ENCODE measurements around the gene CDC27.
"Not testable (repeated sequence)": the region's sequence is repeated elsewhere in the genome, so short reads cannot be mapped to it uniquely, and the experiment has no call there.

The CDC27 gene

DNA sequence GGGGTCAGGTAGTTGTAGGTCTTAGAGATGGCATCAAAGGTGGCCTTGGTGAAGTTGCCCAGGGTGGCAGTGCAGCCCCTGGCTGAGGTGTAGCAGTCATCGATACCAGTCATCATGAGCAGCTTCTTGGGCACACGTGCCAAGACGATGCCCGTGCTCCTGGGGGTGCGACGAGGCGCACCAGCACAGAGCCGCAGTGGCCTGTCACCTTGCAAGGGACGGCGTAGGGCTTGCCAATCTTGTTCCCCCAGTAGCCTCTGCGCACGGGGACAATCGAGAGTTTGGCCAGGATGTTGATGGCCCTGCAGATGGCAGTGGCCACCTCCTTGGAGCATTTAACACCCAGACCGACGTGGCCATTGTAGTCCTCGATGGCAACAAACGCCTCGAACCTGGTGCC, 29.8 kb downstream of the CDC27 start:
- DNase-seq (ENCODE audit: low read depth in 3 of 3, low spot score in 1 of 3), result no peak

DNA sequence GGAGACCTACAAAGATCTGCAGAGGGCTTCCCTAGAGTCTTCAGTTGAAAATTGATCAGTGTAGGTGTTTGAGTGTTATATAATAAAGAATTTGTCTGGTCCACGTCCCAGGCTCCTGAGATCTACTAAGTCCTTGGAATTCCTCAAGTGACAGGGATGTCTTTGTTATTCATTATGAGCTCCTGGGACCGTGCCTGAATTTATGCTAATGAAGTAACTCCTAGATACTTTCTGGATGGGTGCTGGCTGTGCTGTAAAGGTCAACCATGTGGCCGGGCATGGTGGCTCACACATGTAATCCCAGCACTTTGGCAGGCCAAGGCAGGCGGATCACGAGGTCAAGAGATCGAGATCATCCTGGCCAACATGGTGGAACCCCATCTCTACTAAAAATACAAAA, 43.7 kb downstream of the CDC27 start:
- no peak for DNase-seq (ENCODE audit: low read depth in 3 of 3, low spot score in 1 of 3)

DNA sequence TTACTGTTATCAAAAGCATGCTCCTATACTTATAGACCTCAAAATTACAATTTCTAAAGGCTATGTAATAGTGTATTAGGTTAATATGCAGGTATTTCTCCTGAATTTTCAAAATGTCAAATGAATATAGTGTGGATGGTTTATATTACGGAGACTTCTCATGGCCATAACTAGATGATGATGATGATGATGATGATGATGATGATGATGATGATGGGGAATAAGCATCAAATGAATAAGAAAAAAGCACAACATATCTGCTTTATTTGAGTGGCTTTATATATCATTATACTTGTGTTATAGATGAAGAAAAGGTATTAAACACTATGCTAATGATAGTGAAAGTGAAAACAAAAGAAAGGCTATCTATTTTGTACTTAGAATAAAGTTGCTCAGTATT, 53.9 kb downstream of the CDC27 start:
- no peak for DNase-seq (ENCODE audit: low read depth in 3 of 3, low spot score in 1 of 3)

DNA sequence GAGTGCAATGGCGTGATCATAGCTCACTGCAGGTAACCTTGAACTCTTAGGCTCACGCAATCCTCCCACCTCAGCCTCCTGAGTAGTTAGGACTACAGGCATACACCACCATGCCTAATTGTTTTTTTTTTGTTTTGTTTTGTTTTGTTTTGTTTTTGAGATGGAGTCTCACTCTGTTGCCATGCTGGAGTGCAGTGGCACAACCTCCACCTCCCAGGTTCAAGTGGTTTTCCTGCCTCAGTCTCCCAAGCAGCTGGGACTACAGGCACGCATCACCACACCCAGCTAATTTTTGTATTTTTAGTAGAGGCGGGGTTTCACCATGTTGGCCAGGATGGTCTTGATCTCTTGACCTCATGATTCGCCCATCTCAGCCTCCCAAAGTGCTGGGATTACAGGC, 54.7 kb downstream of the CDC27 start:
- DNase-seq (ENCODE audit: low read depth in 3 of 3, low spot score in 1 of 3), result not testable (repeated sequence)

DNA sequence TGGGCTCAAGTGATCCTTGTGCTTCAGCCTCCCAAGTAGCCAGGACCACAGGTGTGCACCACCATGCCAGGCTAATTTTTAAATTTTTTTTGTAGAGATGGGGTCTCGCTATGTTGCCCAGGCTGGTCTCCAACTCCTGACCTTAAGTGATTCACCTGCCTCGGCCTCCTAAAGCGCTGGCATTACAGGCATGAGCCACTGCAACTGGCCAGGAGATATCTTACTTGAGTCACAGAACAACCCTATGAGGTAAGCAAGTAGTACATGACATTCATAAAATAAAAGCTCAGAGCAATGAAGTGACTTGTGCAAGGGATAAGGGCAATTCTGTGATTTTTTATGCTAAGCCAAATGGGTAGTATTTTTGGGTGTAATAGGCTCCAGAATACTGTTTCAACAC, 57.3 kb downstream of the CDC27 start:
- no peak for DNase-seq (ENCODE audit: low read depth in 3 of 3, low spot score in 1 of 3)

DNA sequence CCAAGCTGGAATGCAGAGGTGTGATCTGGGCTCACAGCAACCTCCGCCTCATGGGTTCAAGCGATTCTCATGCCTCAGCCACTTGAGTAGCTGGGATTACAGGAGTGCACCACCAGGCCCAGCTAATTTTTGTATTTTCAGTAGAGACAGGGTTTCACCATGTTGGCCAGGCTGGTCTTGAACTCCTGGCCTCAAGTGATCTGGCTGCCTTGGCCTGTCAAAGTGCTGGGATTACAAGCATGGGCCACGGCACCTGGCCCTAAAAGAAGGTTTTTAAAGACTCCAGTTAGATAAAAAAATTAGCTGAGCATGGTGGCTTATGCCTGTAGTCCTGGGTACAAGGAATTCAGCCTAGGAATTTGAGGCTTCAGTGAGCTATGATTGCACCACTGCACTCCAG, 62.3 kb downstream of the CDC27 start:
- DNase-seq (ENCODE audit: low read depth in 3 of 3, low spot score in 1 of 3), result not testable (repeated sequence)

DNA sequence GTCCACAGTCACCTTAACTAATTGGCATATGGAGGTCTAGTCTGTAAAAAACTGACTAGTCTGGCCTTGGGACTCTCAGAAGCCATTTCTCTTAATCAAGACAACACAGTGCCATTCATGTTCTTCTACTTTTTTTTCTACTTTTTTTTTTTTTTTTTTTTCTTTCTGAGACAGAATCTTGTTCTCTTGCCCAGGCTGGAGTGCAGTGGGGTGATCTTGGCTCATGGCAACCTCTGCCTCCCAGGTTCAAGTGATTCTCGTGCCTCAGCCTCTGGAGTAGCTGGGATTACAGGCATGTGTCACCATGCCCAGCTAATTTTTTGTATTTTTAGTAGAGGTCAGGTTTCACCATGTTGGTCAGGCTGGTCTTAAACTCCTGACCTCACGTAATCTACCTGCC, 65.8 kb downstream of the CDC27 start:
- not testable (repeated sequence) for DNase-seq (ENCODE audit: low read depth in 3 of 3, low spot score in 1 of 3)

GRCh38 chr17:47120521-47121095, 68.5 kb downstream of the CDC27 start:
- no peak for DNase-seq (ENCODE audit: low read depth in 3 of 3, low spot score in 1 of 3)

DNA sequence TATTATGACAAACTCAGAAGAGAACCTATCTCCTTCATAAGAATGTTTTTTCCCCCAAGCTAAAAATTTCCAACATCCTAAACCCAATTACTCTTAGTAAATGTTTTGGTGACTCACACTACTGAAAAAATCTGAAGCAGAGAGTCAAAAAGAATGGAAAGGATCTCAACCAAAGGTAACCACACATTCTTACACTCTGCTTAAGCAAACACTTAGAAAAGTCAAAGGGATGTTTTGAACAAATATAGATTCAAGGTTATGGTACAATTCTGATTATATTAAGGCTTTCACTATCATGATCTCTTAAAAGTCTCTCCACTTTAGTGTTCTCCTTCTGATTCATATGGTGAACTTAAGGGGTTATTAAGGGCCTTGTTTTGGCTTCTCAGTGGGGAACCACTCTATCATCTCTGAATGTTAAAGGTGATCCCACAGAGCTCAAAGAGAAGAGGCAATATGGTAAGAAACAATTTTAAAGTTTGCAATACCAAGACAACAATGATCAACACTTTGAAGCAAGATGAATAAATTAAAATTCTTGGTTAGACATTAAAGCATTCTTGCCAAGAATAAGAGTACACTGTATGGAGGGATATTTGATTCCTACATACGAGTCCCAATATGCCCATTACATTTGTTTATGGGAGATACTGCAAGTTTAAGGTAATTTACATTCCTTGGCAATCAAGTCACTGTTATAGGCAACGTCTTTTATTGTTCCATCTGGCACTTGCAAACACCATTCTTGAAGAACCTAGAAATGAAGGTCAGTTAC, 69.2 kb downstream of the CDC27 start:
- no peak for DNase-seq (ENCODE audit: low read depth in 3 of 3, low spot score in 1 of 3)

DNA sequence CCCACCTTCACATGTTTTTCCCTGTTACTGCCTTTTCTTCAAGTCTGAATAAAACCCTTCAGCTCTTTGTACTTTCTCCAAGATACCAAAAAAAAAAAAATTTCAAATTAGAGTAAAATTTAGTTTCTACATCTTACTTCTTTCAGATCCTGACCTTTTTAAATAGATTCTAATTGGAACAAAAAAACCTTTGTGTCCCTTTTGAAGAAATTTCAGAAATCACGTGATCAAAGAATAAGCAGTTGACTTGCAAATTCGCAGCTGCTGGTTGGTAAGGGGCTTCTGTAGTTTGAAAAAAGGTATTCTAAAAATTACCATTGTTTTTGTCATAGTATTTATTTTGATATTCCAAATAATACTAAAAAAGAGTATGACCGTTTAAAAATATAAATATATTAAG, 71.7 kb downstream of the CDC27 start:
- no peak for DNase-seq (ENCODE audit: low read depth in 3 of 3, low spot score in 1 of 3)

GRCh38 chr17:47106130-47106529, 83.0 kb downstream of the CDC27 start:
- DNase-seq (ENCODE audit: low read depth in 3 of 3, low spot score in 1 of 3), result no peak

GRCh38 chr17:47105246-47105645, 83.8 kb downstream of the CDC27 start:
- not testable (repeated sequence) for DNase-seq (ENCODE audit: low read depth in 3 of 3, low spot score in 1 of 3)

- no peak for DNase-seq (ENCODE audit: low read depth in 3 of 3, low spot score in 1 of 3)
Measured at GRCh38 chr17:47102914-47103313, 86.2 kb downstream of the CDC27 start.

DNA sequence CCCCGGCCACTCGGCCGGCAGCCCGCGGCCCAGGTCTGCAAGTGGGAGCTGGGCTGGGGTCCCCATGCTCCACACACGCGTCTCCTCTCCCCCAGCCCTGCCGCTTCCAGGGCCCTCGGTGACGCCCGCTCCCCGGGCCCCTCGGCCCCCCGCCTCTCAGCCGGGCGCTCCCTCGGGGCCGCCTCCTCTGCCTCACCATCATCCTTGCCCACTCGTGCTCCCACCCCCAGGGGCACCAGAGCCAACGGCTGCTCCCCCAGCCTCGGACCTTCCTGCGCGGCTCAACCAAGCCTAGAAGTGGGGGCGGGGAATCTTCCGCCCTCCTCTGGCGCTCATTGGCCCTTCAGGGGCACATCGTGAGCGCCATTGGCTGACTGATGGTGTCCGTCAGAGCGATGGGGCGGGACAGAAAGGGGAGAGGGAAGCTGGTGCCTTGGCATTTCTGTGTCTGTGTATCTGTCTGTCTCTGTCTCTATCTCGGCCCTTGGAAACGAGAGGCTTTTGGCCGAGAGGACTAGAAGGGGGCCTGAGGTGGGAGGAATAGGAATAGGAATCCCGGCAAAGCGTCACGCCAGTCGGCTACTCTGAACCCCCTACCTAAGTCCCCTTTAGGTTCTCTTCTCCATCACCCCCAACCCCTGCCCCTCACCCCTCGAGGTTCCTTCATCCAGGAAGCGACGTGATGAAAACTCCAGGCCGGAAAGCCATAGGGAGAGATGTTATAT, 88.9 kb downstream of the CDC27 start:
- DNase-seq (ENCODE audit: low read depth in 3 of 3, low spot score in 1 of 3), result peak; percentile 67 to 88 (median 85)

- DNase-seq (ENCODE audit: low read depth in 3 of 3, low spot score in 1 of 3), result no peak
Measured at GRCh38 chr17:47099451-47099986, 89.6 kb downstream of the CDC27 start.

DNA sequence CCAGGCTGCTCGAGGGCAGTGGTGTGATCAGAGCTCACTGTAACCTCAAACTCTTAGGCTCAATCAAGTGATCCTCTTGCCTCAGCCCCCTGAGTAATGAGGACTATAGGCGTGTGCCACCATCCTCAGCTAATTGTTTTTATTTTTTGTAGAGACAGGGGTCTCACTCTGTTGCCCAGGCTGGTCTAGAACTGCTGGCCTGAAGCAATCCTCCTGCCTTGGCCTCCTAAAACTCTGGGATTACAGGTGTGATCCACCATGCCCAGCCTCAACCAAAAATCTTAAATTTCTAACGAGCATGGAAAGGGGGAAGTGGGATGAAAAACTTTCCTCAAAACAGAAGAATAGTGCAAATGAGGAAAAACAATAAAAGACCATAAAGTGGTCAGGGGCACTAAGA, 92.8 kb downstream of the CDC27 start:
- DNase-seq (ENCODE audit: low read depth in 3 of 3, low spot score in 1 of 3), result no peak

GRCh38 chr17:47095268-47095667, 93.8 kb downstream of the CDC27 start:
- DNase-seq (ENCODE audit: low read depth in 3 of 3, low spot score in 1 of 3), result no peak

GRCh38 chr17:47087093-47087492, 102.0 kb downstream of the CDC27 start:
- no peak for DNase-seq (ENCODE audit: low read depth in 3 of 3, low spot score in 1 of 3)

GRCh38 chr17:47085736-47086135, 103.4 kb downstream of the CDC27 start:
- DNase-seq (ENCODE audit: low read depth in 3 of 3, low spot score in 1 of 3), result no peak

DNA sequence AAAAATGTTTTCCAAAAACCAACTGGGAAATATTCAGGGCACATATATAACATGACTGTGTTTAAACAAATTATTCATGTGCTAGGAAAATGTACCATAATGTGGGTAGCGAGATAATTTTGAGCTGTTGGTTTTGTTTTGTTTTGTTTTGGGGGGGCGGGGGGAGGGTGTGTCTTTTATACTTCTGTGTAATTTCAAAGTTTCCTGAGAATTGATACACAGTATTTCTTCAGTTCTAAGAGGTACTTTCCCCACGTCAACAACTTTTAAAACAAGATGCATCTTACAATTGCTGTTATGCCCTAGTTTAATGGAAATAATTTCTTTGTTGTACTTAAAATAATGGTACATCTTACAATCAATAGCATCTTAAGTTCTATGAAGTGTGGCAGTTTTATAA, 110.3 kb downstream of the CDC27 start:
- no peak for DNase-seq (ENCODE audit: low read depth in 3 of 3, low spot score in 1 of 3)

- DNase-seq (ENCODE audit: low read depth in 3 of 3, low spot score in 1 of 3), result no peak
Measured at GRCh38 chr17:47077576-47077975, 111.5 kb downstream of the CDC27 start.

GRCh38 chr17:47076171-47076570, 112.9 kb downstream of the CDC27 start:
- DNase-seq (ENCODE audit: low read depth in 3 of 3, low spot score in 1 of 3), result no peak
